K562 (cell line): ENCODE results near the gene PDE11A. TPM values are rescaled to one million over a fixed set of nuclear protein-coding genes. Genes with fewer than 3 reads are reported as not detected.

Experiments used
- ATAC-seq: fragments of 200-7000 bp; cut with Tn5 transposase; 3 replicates; pipeline ENCODE4 v1.9.1; 2020; ENCODE audit warnings: moderate library complexity
- BruUV-seq: library from RNA; stranded (reverse); fragments of 400-500 nt; replicated peaks from 2 replicates; lab custom pipeline; 2021; lab: Mats Ljungman, UMichigan
- CTCF ChIA-PET: fragments of 300-600 bp; formaldehyde crosslinking; extraction: SDS; loops from one replicate; lab custom pipeline; 2021; ENCODE audit warnings: low intra/inter-chr PET ratio; lab: Yijun Ruan, JAX
- POLR2A ChIA-PET: fragments of 300-600, 350-650 bp; sonication (Branson Sonifier 250); formaldehyde crosslinking; extraction: SDS; loops from one replicate; lab custom pipeline; 2021; ENCODE audit warnings: antibody characterized with exemption, inconsistent platforms; lab: Yijun Ruan, JAX
- DNase-seq, 4 experiments: peaks; one replicate each; pipeline versions ENCODE4 v3.0.0 to v3.0.0-alpha.2; 2011 to 2018; ENCODE audit warnings: low spot score in 3 of 4, mixed read lengths in 3 of 4; ENCODE audit errors: extremely low read depth in 1 of 4
- FAIRE-seq: peaks from 2 replicates; lab custom pipeline; 2011; peaks lifted over from hg19 to GRCh38; lab: Jason Lieb, UNC
- H2AFZ ChIP-seq: 2 replicates; pipeline ENCODE4 v1.6.0; 2011; ENCODE audit warnings: low read depth, low read length, control low read depth, inconsistent platforms
- H3K27ac ChIP-seq: fragments of 200-600 bp; 3 replicates; pipeline ENCODE4 v1.8.0; 2011; ENCODE audit warnings: low read depth, mild to moderate bottlenecking, control low read depth, inconsistent platforms, low read length, moderate library complexity, mixed read lengths; ENCODE audit errors: extremely low read depth
- H3K27me3 ChIP-seq, 2 experiments: fragments of 300-600 bp in 1 of 2; 2 replicates in 1 of 2; 3 replicates in 1 of 2; pipeline versions ENCODE4 v1.6.0 to v1.8.0; 2011; ENCODE audit warnings: inconsistent platforms in 2 of 2, low read length in 2 of 2, mild to moderate bottlenecking in 1 of 2, mixed read lengths in 1 of 2, moderate library complexity in 1 of 2; ENCODE audit not compliant: control insufficient read depth in 2 of 2, insufficient read depth in 2 of 2
- H3K36me3 ChIP-seq: fragments of 300-600 bp; 3 replicates; pipeline ENCODE4 v1.8.0; 2011; ENCODE audit warnings: mild to moderate bottlenecking, low read length, inconsistent platforms; ENCODE audit not compliant: control insufficient read depth, insufficient read depth
- H3K4me1 ChIP-seq, 2 experiments: fragments of 200-600 bp in 1 of 2; replicated peaks in 1 of 2; 2 replicates in 1 of 2; 3 replicates in 1 of 2; pipeline versions ENCODE4 v1.5.1 to v1.8.0; 2011; ENCODE audit warnings: inconsistent platforms in 2 of 2, low read length in 2 of 2, mild to moderate bottlenecking in 1 of 2, mixed read lengths in 1 of 2, moderate library complexity in 1 of 2; ENCODE audit not compliant: control insufficient read depth in 2 of 2, insufficient read depth in 2 of 2
- H3K4me2 ChIP-seq: 2 replicates; pipeline ENCODE4 v1.6.1; 2011; ENCODE audit warnings: low read length, control low read depth, inconsistent platforms, mixed read lengths; ENCODE audit not compliant: insufficient read depth
- H3K4me3 ChIP-seq: fragments of 200-600 bp; sonication (generic), shearing (Covaris generic); 2 replicates; pipeline ENCODE4 v1.5.1; 2016; ENCODE audit warnings: control low read depth, inconsistent platforms
- H3K79me2 ChIP-seq: fragments of 200-600 bp; 3 replicates; pipeline ENCODE4 v1.8.0; 2011; ENCODE audit warnings: low read length, inconsistent platforms; ENCODE audit not compliant: control insufficient read depth, insufficient read depth
- H3K9ac ChIP-seq, 2 experiments: 2 replicates each; pipeline versions ENCODE4 v1.6.0 to v1.6.1; 2011; ENCODE audit warnings: low read depth in 2 of 2, low read length in 2 of 2, control low read depth in 1 of 2, inconsistent platforms in 1 of 2, mild to moderate bottlenecking in 1 of 2, mixed read lengths in 1 of 2; ENCODE audit not compliant: insufficient read depth in 1 of 2
- H3K9me1 ChIP-seq: one replicate; pipeline ENCODE4 v1.6.0; 2011; ENCODE audit warnings: inconsistent platforms, mild to moderate bottlenecking, low read length, moderate library complexity; ENCODE audit not compliant: control insufficient read depth, insufficient read depth
- H3K9me3 ChIP-seq: replicated peaks from 2 replicates; pipeline ENCODE4 v1.5.1; 2011; ENCODE audit warnings: low read depth, low read length, inconsistent platforms; ENCODE audit not compliant: control insufficient read depth, insufficient read depth
- H4K20me1 ChIP-seq: replicated peaks from 2 replicates; pipeline ENCODE4 v1.6.1; 2011; ENCODE audit warnings: low read length, inconsistent platforms, mixed read lengths; ENCODE audit not compliant: control insufficient read depth, insufficient read depth
- DEAF1 ChIP-seq: fragments of 450-650 bp; formaldehyde crosslinking; IDR thresholded peaks from 2 replicates; pipeline ENCODE4 v1.4.0; 2020; ENCODE audit warnings: mild to moderate bottlenecking, moderate library complexity
- ELF4 ChIP-seq: fragments of 450-650 bp; formaldehyde crosslinking; IDR thresholded peaks from 2 replicates; pipeline ENCODE4 v1.4.0; 2022; ENCODE audit warnings: missing genetic modification characterization
- ETV5 ChIP-seq: sonication (generic); formaldehyde crosslinking; IDR thresholded peaks from 2 replicates; pipeline ENCODE4 v1.4.0; 2020; ENCODE audit warnings: low read depth, mild to moderate bottlenecking, missing genetic modification reagents
- HBP1 ChIP-seq: fragments of 450-650 bp; formaldehyde crosslinking; IDR thresholded peaks from 2 replicates; pipeline ENCODE4 v1.4.0; 2022; ENCODE audit warnings: missing genetic modification characterization
- HMGN3 ChIP-seq: IDR thresholded peaks from 2 replicates; pipeline ENCODE4 v1.6.1; 2011; ENCODE audit warnings: borderline replicate concordance, low read depth, mild to moderate bottlenecking, mixed read lengths, low read length; ENCODE audit not compliant: insufficient read length; ENCODE audit errors: extremely low read depth
- PCBP2 ChIP-seq: fragments of 200-400 bp; formaldehyde crosslinking; IDR thresholded peaks from 2 replicates; pipeline ENCODE4 v1.6.1; 2018; ENCODE audit warnings: low read length, low read depth, mild to moderate bottlenecking, moderate library complexity; ENCODE audit not compliant: poor library complexity, severe bottlenecking
- PKNOX1 ChIP-seq: fragments of 450-650 bp; IDR thresholded peaks from 2 replicates; pipeline ENCODE4 v1.6.1; 2016
- PURB ChIP-seq: sonication (generic); formaldehyde crosslinking; IDR thresholded peaks from 2 replicates; pipeline ENCODE4 v1.9.0; 2021; ENCODE audit warnings: low read depth, mild to moderate bottlenecking, missing genetic modification reagents
- RFX5 ChIP-seq: IDR thresholded peaks from 2 replicates; pipeline ENCODE4 v1.6.1; 2011; ENCODE audit warnings: low read depth, mild to moderate bottlenecking, improper control_type of control experiment, low read length
- SMARCC2 ChIP-seq: fragments of 450-650 bp; IDR thresholded peaks from 2 replicates; pipeline ENCODE4 v1.6.1; 2017; ENCODE audit warnings: antibody characterized with exemption, moderate library complexity, mild to moderate bottlenecking, low read depth
- THRB ChIP-seq: fragments of 450-650 bp; formaldehyde crosslinking; conservative IDR thresholded peaks from 2 replicates; pipeline ENCODE4 v1.4.0; 2022; ENCODE audit warnings: mild to moderate bottlenecking, missing genetic modification characterization
- ZBTB26 ChIP-seq: fragments of 450-650 bp; formaldehyde crosslinking; IDR thresholded peaks from 2 replicates; pipeline ENCODE4 v1.4.0; 2022; ENCODE audit warnings: missing genetic modification characterization
- ZC3H8 ChIP-seq: fragments of 450-650 bp; IDR thresholded peaks from 2 replicates; pipeline ENCODE4 v1.6.1; 2017
- ZNF232 ChIP-seq: sonication (generic); formaldehyde crosslinking; IDR thresholded peaks from 2 replicates; pipeline ENCODE4 v1.8.0; 2022; ENCODE audit warnings: mild to moderate bottlenecking, missing genetic modification reagents
- ZNF668 ChIP-seq: fragments of 250-450 bp; sonication (Bioruptor Pico); IDR thresholded peaks from 2 replicates; pipeline ENCODE4 v1.8.0; 2022; ENCODE audit warnings: mild to moderate bottlenecking, inconsistent platforms
- WGBS: fragments of 100-300 bp; shearing (Covaris generic); methylation state at CpG from one replicate; pipeline ENCODE4 v1.1.6; 2016; ENCODE audit warnings: low coverage, mixed read lengths; ENCODE audit not compliant: insufficient coverage; ENCODE audit errors: missing lambda C conversion rate; 5-methylcytosine and 5-hydroxymethylcytosine counted together
- in situ Hi-C: fragments of 300-500 bp; cut with MboI; formaldehyde crosslinking; loops from 4 replicates; pipeline ENCODE4 v1.15.0; 2018; ENCODE audit warnings: inconsistent platforms, mixed read lengths
- intact Hi-C: fragments of 100-400 bp; cut with micrococcal nuclease; formaldehyde crosslinking; loops from 2 replicates; pipeline ENCODE4 v1.14.2; 2022
- polyA plus RNA-seq, 8 experiments: library from polyadenylated mRNA; depleted of rRNA in 4 of 8; stranded (reverse) in 5 of 8; unstranded in 3 of 8; fragments of >200 nt; fragmentation: Nextera tagmentation in 2 of 8; fragmentation: Illumina TruSeq in 1 of 8; extraction: Ambion mirVana in 2 of 8; extraction: Trizol in 1 of 8; gene quantifications; 2 replicates each; pipeline versions ENCODE4 v1.2.1 to v1.2.3, GENCODE V29; 2011 to 2014; ENCODE audit warnings: inconsistent platforms in 1 of 8, missing spikeins in 1 of 8
- total RNA-seq, 7 experiments: library from RNA; depleted of rRNA in 6 of 7; stranded (reverse); fragments of >200 nt in 6 of 7; fragmentation: Illumina TruSeq in 2 of 7; extraction: Trizol in 2 of 7; gene quantifications; 2 replicates each; pipeline versions ENCODE4 v1.2.1 to v1.2.3, GENCODE V29; 2011 to 2021; ENCODE audit warnings: low replicate concordance in 1 of 7

The PDE11A gene
- total and polyA plus RNA-seq, 9 of the 15 experiments (the other 6 are each of a cell fraction or from before 2014, with no cell fraction given): 3.2 to 22.1 (median 5.7) TPM

GRCh38 chr2:177939211-177939610, 133.4 kb downstream of the PDE11A start:
- FAIRE-seq: no peak
- intact Hi-C loops (no loop called here), in situ Hi-C loops (no loop called here)
- WGBS: 0% methylated on average over 1 of the region's 2 CpGs
- ChIA-PET CTCF (no interaction called here), POLR2A (no interaction called here)
- ATAC-seq: no peak
- H3K4me2 ChIP-seq: no peak overlapping the region
- H3K4me3 ChIP-seq: no peak overlapping the region
- no peaks in the 10 kb centered on the region for H3K9me1 ChIP-seq
- H3K9me3 ChIP-seq: no peaks in the 10 kb centered on the region
- H3K27me3 ChIP-seq: peaks cover 2 to 4% of the 10 kb centered on the region in 2 experiments; a peak in 2 of 5 replicates
- no peak overlapping the region for H2AFZ ChIP-seq
- no peaks in the 10 kb centered on the region for H4K20me1 ChIP-seq
- no peak overlapping the region for H3K27ac ChIP-seq
- no peaks in the 10 kb centered on the region for H3K36me3 ChIP-seq
- no peak for DNase-seq
- no peak overlapping the region for H3K9ac ChIP-seq
- no TSS peak for BruUV-seq
- no peaks in the 10 kb centered on the region for H3K79me2 ChIP-seq
- no peaks in the 10 kb centered on the region for H3K4me1 ChIP-seq
- TF ChIP-seq PKNOX1 (no peak), RFX5 (no peak), ZNF668 (CRISPR knock-in tag) (no peak), HBP1 (CRISPR knock-in tag) (0 out of 2 replicates have a peak, but pooled peaks have one; percentile 21), PURB (CRISPR knock-in tag) (no peak), THRB (0 out of 2 replicates have a peak, but pooled peaks have one; percentile 39), ETV5 (CRISPR knock-in tag) (no peak), HMGN3 (no peak), ZC3H8 (no peak), PCBP2 (peak; percentile 24), SMARCC2 (no peak), ZNF232 (CRISPR knock-in tag) (no peak), ELF4 (CRISPR knock-in tag) (peak; percentile 38; the same call in 1 of the 2 replicates), ZBTB26 (CRISPR knock-in tag) (0 out of 2 replicates have a peak, but pooled peaks have one; percentile 46), DEAF1 (CRISPR knock-in tag) (no peak)
